ENCODE data around the gene ARFRP1.

GRCh38 chr20:63658749-63659187 is 49.0 kb downstream of the ARFRP1 start:
- TF ChIP-seq POLR2A (IDR thresholded peaks at IDR 0.05; ENCODE audit: low read depth, low read length), result no peak
- TF ChIP-seq TAF1 (IDR thresholded peaks at IDR 0.05; ENCODE audit: borderline replicate concordance, low read depth, low read length), result no peak

Measured in GM12892 (cell line).